HEK293 (cell line): ENCODE results near the gene SNCG.
A peak's percentile ranks its signal among the peaks of the same experiment; 100 is the strongest.

Source experiments
- CTCF ChIA-PET: fragments of 350-600 bp; formaldehyde crosslinking; extraction: SDS; loops from one replicate; lab custom pipeline; 2021; ENCODE audit warnings: antibody characterized with exemption; lab: Yijun Ruan, JAX
- POLR2A ChIA-PET: fragments of 300-600 bp; formaldehyde crosslinking; extraction: SDS; loops from one replicate; lab custom pipeline; 2020; ENCODE audit warnings: antibody characterized with exemption, inconsistent platforms; lab: Yijun Ruan, JAX
- H3K27ac ChIP-seq: fragments of 200-500 bp; sonication (Bioruptor generic); 2 replicates; pipeline ENCODE4 v1.5.1; 2014; ENCODE audit warnings: low read depth, low read length, control low read depth, inconsistent platforms; ENCODE audit errors: extremely low read depth
- H3K36me3 ChIP-seq, 2 experiments: fragments of 200-500 bp in 1 of 2; sonication (Bioruptor generic) in 1 of 2; 1 replicate in 1 of 2; 2 replicates in 1 of 2; pipeline ENCODE4 v1.5.1; 2014 to 2017; ENCODE audit warnings: inconsistent platforms in 2 of 2, low read length in 2 of 2; ENCODE audit not compliant: control insufficient read depth in 2 of 2, insufficient read depth in 1 of 2
- H3K4me1 ChIP-seq: fragments of 200-500 bp; sonication (Bioruptor generic); 2 replicates; pipeline ENCODE4 v1.5.1; 2014; ENCODE audit warnings: mild to moderate bottlenecking, low read length, inconsistent platforms; ENCODE audit not compliant: control insufficient read depth, insufficient read depth
- H3K4me3 ChIP-seq: 2 replicates; pipeline ENCODE4 v1.5.1; 2011; ENCODE audit warnings: low read depth, mild to moderate bottlenecking, control low read depth, low read length, moderate library complexity
- H3K9me3 ChIP-seq: fragments of 200-500 bp; sonication (Bioruptor generic); 2 replicates; pipeline ENCODE4 v1.5.1; 2014; ENCODE audit warnings: low read depth, low read length, inconsistent platforms; ENCODE audit not compliant: control insufficient read depth, insufficient read depth
- GLIS2 ChIP-seq: fragments of 450-650 bp; formaldehyde crosslinking; IDR thresholded peaks from 2 replicates; pipeline ENCODE4 v1.5.1; 2016; ENCODE audit warnings: missing biosample characterization, missing genetic modification characterization
- PBX3 ChIP-seq: sonication (generic); formaldehyde crosslinking; IDR thresholded peaks from 2 replicates; pipeline ENCODE4 v1.8.1; 2022; ENCODE audit warnings: mild to moderate bottlenecking, moderate library complexity, missing genetic modification reagents
- PRDM4 ChIP-seq: fragments of 450-650 bp; formaldehyde crosslinking; IDR thresholded peaks from 2 replicates; pipeline ENCODE4 v1.5.1; 2017; ENCODE audit warnings: missing biosample characterization, missing genetic modification characterization
- WT1 ChIP-seq: fragments of 450-650 bp; formaldehyde crosslinking; IDR thresholded peaks from 2 replicates; pipeline ENCODE4 v1.5.1; 2016; ENCODE audit warnings: missing biosample characterization, missing genetic modification characterization
- ZFP37 ChIP-seq: fragments of 450-650 bp; formaldehyde crosslinking; IDR thresholded peaks from 2 replicates; pipeline ENCODE4 v1.5.1; 2016; ENCODE audit warnings: missing biosample characterization, missing genetic modification characterization
- ZIC2 ChIP-seq: fragments of 450-650 bp; formaldehyde crosslinking; IDR thresholded peaks from 2 replicates; pipeline ENCODE4 v1.5.1; 2016; ENCODE audit warnings: missing biosample characterization, missing genetic modification characterization
- ZNF19 ChIP-seq: fragments of 450-650 bp; formaldehyde crosslinking; IDR thresholded peaks from 2 replicates; pipeline ENCODE4; 2016; ENCODE audit warnings: missing biosample characterization, missing genetic modification characterization, low read depth
- ZNF416 ChIP-seq: fragments of 450-650 bp; formaldehyde crosslinking; IDR thresholded peaks from 2 replicates; pipeline ENCODE4 v1.5.1; 2016; ENCODE audit warnings: missing biosample characterization, missing genetic modification characterization
- ZNF530 ChIP-seq: fragments of 450-650 bp; formaldehyde crosslinking; IDR thresholded peaks from 2 replicates; pipeline ENCODE4 v1.5.1; 2016; ENCODE audit warnings: low read depth, missing biosample characterization, missing genetic modification characterization
- ZNF768 ChIP-seq: fragments of 450-650 bp; formaldehyde crosslinking; IDR thresholded peaks from 2 replicates; pipeline ENCODE4 v1.5.1; 2018; ENCODE audit warnings: missing biosample characterization, mild to moderate bottlenecking, missing genetic modification characterization
- ZSCAN4 ChIP-seq: fragments of 450-650 bp; formaldehyde crosslinking; IDR thresholded peaks from 2 replicates; pipeline ENCODE4 v1.5.1; 2017; ENCODE audit warnings: missing biosample characterization, missing genetic modification characterization

The SNCG gene

GRCh38 chr10:86956195-86956847, 2.1 kb upstream of the SNCG start:
- POLR2A ChIA-PET = interaction anchor here (0.6 kb wide), 1 partner anchor 8 kb away, joined by 3 read pairs; no protein-coding TSS in a partner anchor

GRCh38 chr10:86956848-86957448, 1.5 kb upstream of the SNCG start:
- TF ChIP-seq ZIC2 (0 out of 2 replicates have a peak, but pooled peaks have one; percentile 12), ZFP37 (no peak)
- Histone ChIP-seq H3K27ac (no peak overlapping the region), H3K4me3 (no peak overlapping the region), H3K4me1 (no peaks in the 10 kb centered on the region), H3K9me3 (no peaks in the 10 kb centered on the region), H3K36me3 (no peaks in the 10 kb centered on the region)
- CTCF ChIA-PET = interaction anchor here (0.7 to 3.8 kb wide), 3 partner anchors 19 to 268 kb away, joined by 4 to 21 read pairs (median 4); no protein-coding TSS in a partner anchor
- POLR2A ChIA-PET = interaction anchor here (0.6 kb wide), 1 partner anchor 9 kb away, joined by 3 read pairs; no protein-coding TSS in a partner anchor

More at GRCh38 chr10:86956195-86956847, 2.1 kb upstream of the SNCG start:
- Histone ChIP-seq H3K4me1 (no peaks in the 10 kb centered on the region), H3K4me3 (no peak overlapping the region), H3K36me3 (no peaks in the 10 kb centered on the region), H3K9me3 (no peaks in the 10 kb centered on the region), H3K27ac (no peak overlapping the region)
- CTCF ChIA-PET = interaction anchor here (0.7 to 3.8 kb wide), 3 partner anchors 18 to 268 kb away, joined by 4 to 21 read pairs (median 4); no protein-coding TSS in a partner anchor
- TF ChIP-seq PBX3 (no peak), ZNF19 (tag by site-specific recombination) (no peak), ZNF416 (no peak), PRDM4 (tag by site-specific recombination) (no peak), WT1 (no peak), ZNF768 (tag by site-specific recombination) (peak; percentile 69; the same call in 1 of the 2 replicates), ZSCAN4 (tag by site-specific recombination) (no peak), ZNF530 (no peak)

GRCh38 chr10:86957471-86958115, 806 bp upstream of the SNCG start, which contains the start of gene MMRN2:
Gene MMRN2 (minus strand): TSS chr10:86957615. CDS start chr10:86957541, 74 bp downstream.
- Histone ChIP-seq H3K27ac (no peak within 1 kb of the TSS), H3K36me3 (no peaks in the 10 kb centered on the region), H3K4me1 (no peaks in the 10 kb centered on the region), H3K4me3 (no peak within 1 kb of the TSS), H3K9me3 (no peaks in the 10 kb centered on the region)
- ChIA-PET CTCF (interaction anchor here (1.3 to 3.8 kb wide), 2 partner anchors 20 to 269 kb away, joined by 4 to 21 read pairs; no protein-coding TSS in a partner anchor), POLR2A (no interaction called here)
- TF ChIP-seq GLIS2 = 0 out of 2 replicates have a peak, but pooled peaks have one; percentile 26
- TF ChIP-seq ZFP37 = no peak
